KMS-11 (cell line): ENCODE measurements around the gene CD68.
A peak's percentile ranks its signal among the peaks of the same experiment; 100 is the strongest.

Experiments used
- H2AFZ ChIP-seq: fragments of 200-600 bp; sonication (generic); 2 replicates; pipeline ENCODE4 v1.6.1; 2016; ENCODE audit warnings: antibody characterized with exemption, mixed run types, low read depth
- H3K27ac ChIP-seq: fragments of 200-600 bp; sonication (generic); 2 replicates; pipeline ENCODE4 v1.6.1; 2016; ENCODE audit warnings: mild to moderate bottlenecking, mixed run types
- H3K27me3 ChIP-seq: fragments of 200-600 bp; sonication (generic); 2 replicates; pipeline ENCODE4 v1.6.1; 2017; ENCODE audit warnings: mild to moderate bottlenecking, low read depth, mixed run types, moderate library complexity; ENCODE audit not compliant: insufficient read depth
- H3K36me3 ChIP-seq: fragments of 200-600 bp; sonication (generic); 2 replicates; pipeline ENCODE4 v1.6.1; 2017; ENCODE audit warnings: mild to moderate bottlenecking, mixed run types; ENCODE audit not compliant: insufficient read depth
- H3K4me1 ChIP-seq: fragments of 200-600 bp; sonication (generic); 2 replicates; pipeline ENCODE4 v1.6.1; 2016; ENCODE audit warnings: mild to moderate bottlenecking, low read depth, mixed run types; ENCODE audit not compliant: poor library complexity, severe bottlenecking
- H3K4me2 ChIP-seq: fragments of 200-600 bp; sonication (generic); 2 replicates; pipeline ENCODE4 v1.7.0; 2016; ENCODE audit warnings: mild to moderate bottlenecking, mixed run types
- H3K4me3 ChIP-seq: fragments of 200-600 bp; sonication (generic); IDR thresholded peaks from 2 replicates; pipeline ENCODE4 v1.6.1; 2017; ENCODE audit warnings: low read depth, low read length, mixed read lengths; ENCODE audit not compliant: insufficient read depth
- H3K79me2 ChIP-seq: fragments of 200-600 bp; sonication (generic); 2 replicates; pipeline ENCODE4 v1.6.1; 2016; ENCODE audit warnings: low read depth, mixed run types; ENCODE audit not compliant: insufficient read depth
- H3K9ac ChIP-seq: fragments of 200-600 bp; sonication (generic); 2 replicates; pipeline ENCODE4 v1.6.1; 2016; ENCODE audit warnings: mild to moderate bottlenecking, mixed run types
- H4K20me1 ChIP-seq: fragments of 200-600 bp; sonication (generic); 2 replicates; pipeline ENCODE4 v1.6.1; 2016; ENCODE audit warnings: mild to moderate bottlenecking, mixed run types; ENCODE audit not compliant: insufficient read depth
- TF ChIP-seq, protein P1 (sequence below): fragments of 200-600 bp; sonication (generic); conservative IDR thresholded peaks from 2 replicates; pipeline ENCODE4 v1.6.1; 2017; ENCODE audit warnings: low read depth, mild to moderate bottlenecking, antibody characterized with exemption, low read length, moderate library complexity, mixed read lengths

The CD68 gene

DNA sequence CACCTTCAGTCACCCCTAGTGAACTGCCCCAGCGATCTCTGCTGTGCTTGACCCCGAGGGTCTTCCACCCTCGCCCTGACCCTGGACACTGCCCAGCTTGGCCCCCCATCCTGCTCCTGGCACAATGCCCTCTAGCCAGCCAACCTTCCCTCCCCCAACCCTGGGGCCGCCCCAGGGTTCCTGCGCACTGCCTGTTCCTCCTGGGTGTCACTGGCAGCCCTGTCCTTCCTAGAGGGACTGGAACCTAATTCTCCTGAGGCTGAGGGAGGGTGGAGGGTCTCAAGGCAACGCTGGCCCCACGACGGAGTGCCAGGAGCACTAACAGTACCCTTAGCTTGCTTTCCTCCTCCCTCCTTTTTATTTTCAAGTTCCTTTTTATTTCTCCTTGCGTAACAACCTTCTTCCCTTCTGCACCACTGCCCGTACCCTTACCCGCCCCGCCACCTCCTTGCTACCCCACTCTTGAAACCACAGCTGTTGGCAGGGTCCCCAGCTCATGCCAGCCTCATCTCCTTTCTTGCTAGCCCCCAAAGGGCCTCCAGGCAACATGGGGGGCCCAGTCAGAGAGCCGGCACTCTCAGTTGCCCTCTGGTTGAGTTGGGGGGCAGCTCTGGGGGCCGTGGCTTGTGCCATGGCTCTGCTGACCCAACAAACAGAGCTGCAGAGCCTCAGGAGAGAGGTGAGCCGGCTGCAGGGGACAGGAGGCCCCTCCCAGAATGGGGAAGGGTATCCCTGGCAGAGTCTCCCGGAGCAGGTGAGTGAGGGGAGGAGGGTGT is 20.7 kb upstream of the CD68 start, which contains the start of gene TNFSF13:
TSS of gene TNFSF13 (plus strand) at position 207 of the 776 bp plus-strand sequence. CDS start at position 497, 290 bp downstream.
- no peak within 1 kb of the TSS for H3K9ac ChIP-seq
- H3K36me3 ChIP-seq = no peaks in the 10 kb centered on the region
- no peak within 1 kb of the TSS for H2AFZ ChIP-seq
- H3K4me1 ChIP-seq = no peaks in the 10 kb centered on the region
- H3K27me3 ChIP-seq = no peaks in the 10 kb centered on the region
- no peak within 1 kb of the TSS for H3K27ac ChIP-seq
- no peaks in the 10 kb centered on the region for H4K20me1 ChIP-seq
- H3K4me3 ChIP-seq = no peak within 1 kb of the TSS
- H3K4me2 ChIP-seq = no peak within 1 kb of the TSS
- TF ChIP-seq, protein P1, sequence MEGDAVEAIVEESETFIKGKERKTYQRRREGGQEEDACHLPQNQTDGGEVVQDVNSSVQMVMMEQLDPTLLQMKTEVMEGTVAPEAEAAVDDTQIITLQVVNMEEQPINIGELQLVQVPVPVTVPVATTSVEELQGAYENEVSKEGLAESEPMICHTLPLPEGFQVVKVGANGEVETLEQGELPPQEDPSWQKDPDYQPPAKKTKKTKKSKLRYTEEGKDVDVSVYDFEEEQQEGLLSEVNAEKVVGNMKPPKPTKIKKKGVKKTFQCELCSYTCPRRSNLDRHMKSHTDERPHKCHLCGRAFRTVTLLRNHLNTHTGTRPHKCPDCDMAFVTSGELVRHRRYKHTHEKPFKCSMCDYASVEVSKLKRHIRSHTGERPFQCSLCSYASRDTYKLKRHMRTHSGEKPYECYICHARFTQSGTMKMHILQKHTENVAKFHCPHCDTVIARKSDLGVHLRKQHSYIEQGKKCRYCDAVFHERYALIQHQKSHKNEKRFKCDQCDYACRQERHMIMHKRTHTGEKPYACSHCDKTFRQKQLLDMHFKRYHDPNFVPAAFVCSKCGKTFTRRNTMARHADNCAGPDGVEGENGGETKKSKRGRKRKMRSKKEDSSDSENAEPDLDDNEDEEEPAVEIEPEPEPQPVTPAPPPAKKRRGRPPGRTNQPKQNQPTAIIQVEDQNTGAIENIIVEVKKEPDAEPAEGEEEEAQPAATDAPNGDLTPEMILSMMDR = no peak
- peaks cover 8% of the 10 kb centered on the region; the same call in 1 of the 2 replicates for H3K79me2 ChIP-seq

DNA sequence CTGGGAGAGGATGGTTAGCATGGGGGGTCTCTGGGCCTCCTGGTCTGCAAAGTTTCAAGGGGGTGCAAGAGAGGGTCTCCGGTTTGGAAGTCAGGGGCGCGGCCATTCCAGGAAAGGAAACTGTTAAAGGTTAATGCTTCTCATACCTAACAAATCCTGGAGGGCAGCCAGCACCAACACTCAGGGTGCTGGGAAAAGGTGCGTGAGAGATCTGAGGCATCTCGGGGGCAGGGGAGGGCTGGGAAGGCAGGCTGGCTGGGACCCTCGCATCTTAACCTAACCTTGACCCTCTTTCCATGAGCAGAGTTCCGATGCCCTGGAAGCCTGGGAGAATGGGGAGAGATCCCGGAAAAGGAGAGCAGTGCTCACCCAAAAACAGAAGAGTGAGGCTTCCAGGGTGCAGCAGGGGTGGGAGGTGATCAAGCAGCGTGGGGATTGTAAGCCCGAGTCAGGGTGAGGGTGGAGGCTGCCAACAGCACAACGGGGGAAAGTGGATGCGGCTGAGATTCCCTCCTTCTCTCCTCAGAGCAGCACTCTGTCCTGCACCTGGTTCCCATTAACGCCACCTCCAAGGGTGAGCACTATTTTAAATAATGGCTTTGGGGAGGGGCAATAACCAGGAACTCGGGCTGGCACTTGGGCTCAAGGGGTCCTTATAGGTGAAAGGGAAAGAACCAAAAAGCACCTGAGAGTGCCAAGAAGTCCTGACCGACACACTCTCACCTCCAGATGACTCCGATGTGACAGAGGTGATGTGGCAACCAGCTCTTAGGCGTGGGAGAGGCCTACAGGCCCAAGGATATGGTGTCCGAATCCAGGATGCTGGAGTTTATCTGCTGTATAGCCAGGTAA is 19.9 kb upstream of the CD68 start:
- TF ChIP-seq, protein P1 = no peak
- H3K9ac ChIP-seq = no peak overlapping the region
- no peak overlapping the region for H2AFZ ChIP-seq
- no peak overlapping the region for H3K4me2 ChIP-seq
- H3K4me3 ChIP-seq = no peak overlapping the region
- no peaks in the 10 kb centered on the region for H3K36me3 ChIP-seq
- H3K79me2 ChIP-seq = peaks cover 8% of the 10 kb centered on the region; the same call in 1 of the 2 replicates
- no peaks in the 10 kb centered on the region for H4K20me1 ChIP-seq
- no peaks in the 10 kb centered on the region for H3K27me3 ChIP-seq
- H3K27ac ChIP-seq = no peak overlapping the region
- no peaks in the 10 kb centered on the region for H3K4me1 ChIP-seq

GRCh38 chr17:7560172-7561027 is 19.0 kb upstream of the CD68 start:
- H3K36me3 ChIP-seq = no peaks in the 10 kb centered on the region
- TF ChIP-seq, protein P1 = peak; percentile 31
- no peak overlapping the region for H3K9ac ChIP-seq
- H3K27me3 ChIP-seq = no peaks in the 10 kb centered on the region
- no peak overlapping the region for H3K4me3 ChIP-seq
- no peaks in the 10 kb centered on the region for H3K4me1 ChIP-seq
- no peak overlapping the region for H3K27ac ChIP-seq
- H2AFZ ChIP-seq = no peak overlapping the region
- H4K20me1 ChIP-seq = no peaks in the 10 kb centered on the region
- H3K4me2 ChIP-seq = peak overlapping the region; percentile 45; the same call in 1 of the 2 replicates
- peaks cover 8% of the 10 kb centered on the region; the same call in 1 of the 2 replicates for H3K79me2 ChIP-seq
